ENCODE results near the gene TVP23A.

Gene TVP23A

DNA sequence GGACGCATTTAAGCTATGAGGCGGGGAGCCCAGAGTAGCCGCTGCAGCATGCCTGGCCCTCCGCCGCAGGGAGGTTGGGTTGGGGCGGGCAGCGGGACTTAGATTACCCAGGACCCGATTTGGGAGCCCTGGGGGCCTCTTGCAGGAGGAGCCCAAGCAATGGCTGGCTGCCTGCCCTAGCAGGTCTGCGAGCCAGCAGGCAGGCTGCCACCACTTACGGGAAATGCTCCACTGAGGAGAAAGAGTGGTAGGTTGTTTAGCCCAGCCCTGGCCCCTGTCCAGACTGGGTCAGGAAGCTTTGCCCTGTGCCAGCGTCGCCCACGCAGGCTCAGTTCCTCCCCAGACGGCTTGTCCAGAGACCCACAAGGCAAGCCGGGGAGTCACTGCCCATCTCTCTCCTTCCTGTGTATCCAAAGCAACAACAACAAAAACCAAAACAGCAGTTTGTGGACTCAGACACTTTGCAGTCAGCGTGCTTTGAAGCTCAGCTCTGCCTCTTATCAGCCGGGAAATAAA is 10.3 kb upstream of the TVP23A start:
- TF ChIP-seq, protein P1, sequence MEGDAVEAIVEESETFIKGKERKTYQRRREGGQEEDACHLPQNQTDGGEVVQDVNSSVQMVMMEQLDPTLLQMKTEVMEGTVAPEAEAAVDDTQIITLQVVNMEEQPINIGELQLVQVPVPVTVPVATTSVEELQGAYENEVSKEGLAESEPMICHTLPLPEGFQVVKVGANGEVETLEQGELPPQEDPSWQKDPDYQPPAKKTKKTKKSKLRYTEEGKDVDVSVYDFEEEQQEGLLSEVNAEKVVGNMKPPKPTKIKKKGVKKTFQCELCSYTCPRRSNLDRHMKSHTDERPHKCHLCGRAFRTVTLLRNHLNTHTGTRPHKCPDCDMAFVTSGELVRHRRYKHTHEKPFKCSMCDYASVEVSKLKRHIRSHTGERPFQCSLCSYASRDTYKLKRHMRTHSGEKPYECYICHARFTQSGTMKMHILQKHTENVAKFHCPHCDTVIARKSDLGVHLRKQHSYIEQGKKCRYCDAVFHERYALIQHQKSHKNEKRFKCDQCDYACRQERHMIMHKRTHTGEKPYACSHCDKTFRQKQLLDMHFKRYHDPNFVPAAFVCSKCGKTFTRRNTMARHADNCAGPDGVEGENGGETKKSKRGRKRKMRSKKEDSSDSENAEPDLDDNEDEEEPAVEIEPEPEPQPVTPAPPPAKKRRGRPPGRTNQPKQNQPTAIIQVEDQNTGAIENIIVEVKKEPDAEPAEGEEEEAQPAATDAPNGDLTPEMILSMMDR (IDR thresholded peaks at IDR 0.05; ENCODE audit: borderline replicate concordance, extremely low read depth, low read length, poor library complexity, severe bottlenecking), result no peak
- no peak for TF ChIP-seq EZH2 (IDR thresholded peaks at IDR 0.05; ENCODE audit: borderline replicate concordance, low read depth, low read length, severe bottlenecking)
- H3K4me3 ChIP-seq (ENCODE audit: low read depth in 1 of 2, low read length in 2 of 2), result no peak overlapping the region
- H3K9me3 ChIP-seq (ENCODE audit: insufficient read depth, low read length, severe bottlenecking), result no peaks in the 10 kb centered on the region
- no peak overlapping the region for H3K4me2 ChIP-seq (ENCODE audit: insufficient read depth, low read length)
- no peaks in the 10 kb centered on the region for H3K4me1 ChIP-seq (ENCODE audit: insufficient read depth, low read length)
- H3K79me2 ChIP-seq (ENCODE audit: insufficient read depth, low read length), result no peaks in the 10 kb centered on the region
- H4K20me1 ChIP-seq (ENCODE audit: insufficient read depth, low read length), result no peaks in the 10 kb centered on the region
- no peak for DNase-seq
- peaks cover 3% of the 10 kb centered on the region for H3K27me3 ChIP-seq (ENCODE audit: insufficient read depth, low read length, poor library complexity)
- ATAC-seq (ENCODE audit: insufficient read depth, low read depth), result no peak
- H3K9ac ChIP-seq (ENCODE audit: low read depth, low read length), result no peak overlapping the region
- H2AFZ ChIP-seq (ENCODE audit: low read depth, low read length), result no peak overlapping the region
- no peak overlapping the region for H3K27ac ChIP-seq (ENCODE audit: low read length)
- no peaks in the 10 kb centered on the region for H3K36me3 ChIP-seq (ENCODE audit: insufficient read depth, low read length)

DNA sequence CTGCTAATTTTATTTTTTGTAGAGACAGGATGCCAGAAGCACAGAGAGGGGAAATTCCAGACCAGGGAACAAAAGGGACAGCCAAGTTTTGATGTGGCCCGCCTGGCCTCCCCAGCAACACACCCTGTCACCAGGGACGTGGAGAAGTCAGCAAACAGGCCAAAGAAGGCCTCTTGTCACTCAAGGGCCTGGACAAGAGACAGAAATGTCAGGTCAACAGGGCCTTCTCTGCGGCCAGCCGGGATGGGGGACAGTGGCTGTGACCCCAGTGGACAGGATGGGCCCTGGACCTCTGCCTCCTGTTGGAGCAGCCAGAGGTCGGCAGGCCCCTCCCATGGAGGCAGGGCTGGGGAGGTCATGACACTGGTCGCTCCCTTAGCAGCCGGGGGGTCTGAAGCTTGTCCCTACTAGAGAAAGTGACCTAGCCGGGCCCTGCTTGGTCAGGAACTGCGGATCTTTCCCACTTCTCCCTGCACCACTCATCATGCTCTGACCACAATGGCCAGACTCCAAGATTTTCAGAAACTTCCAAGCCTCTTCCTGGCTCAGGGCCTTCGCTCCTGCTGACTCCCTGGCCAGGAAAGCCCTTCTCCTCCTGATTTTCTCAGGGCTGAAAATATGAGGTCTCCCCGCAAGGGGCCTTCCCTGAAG is 9.2 kb upstream of the TVP23A start:
- H3K79me2 ChIP-seq (ENCODE audit: insufficient read depth, low read length), result no peaks in the 10 kb centered on the region
- ATAC-seq (ENCODE audit: insufficient read depth, low read depth) (no peak), DNase-seq (no peak)
- TF ChIP-seq, protein P1 (IDR thresholded peaks at IDR 0.05; ENCODE audit: borderline replicate concordance, extremely low read depth, low read length, poor library complexity, severe bottlenecking), result no peak
- no peak for TF ChIP-seq EZH2 (IDR thresholded peaks at IDR 0.05; ENCODE audit: borderline replicate concordance, low read depth, low read length, severe bottlenecking)
- H3K4me3 ChIP-seq (ENCODE audit: low read depth in 1 of 2, low read length in 2 of 2), result no peak overlapping the region
- no peaks in the 10 kb centered on the region for H3K9me3 ChIP-seq (ENCODE audit: insufficient read depth, low read length, severe bottlenecking)
- H3K27me3 ChIP-seq (ENCODE audit: insufficient read depth, low read length, poor library complexity), result peaks cover 3% of the 10 kb centered on the region
- no peak overlapping the region for H3K9ac ChIP-seq (ENCODE audit: low read depth, low read length)
- no peaks in the 10 kb centered on the region for H4K20me1 ChIP-seq (ENCODE audit: insufficient read depth, low read length)
- no peak overlapping the region for H3K4me2 ChIP-seq (ENCODE audit: insufficient read depth, low read length)
- no peaks in the 10 kb centered on the region for H3K36me3 ChIP-seq (ENCODE audit: insufficient read depth, low read length)
- H2AFZ ChIP-seq (ENCODE audit: low read depth, low read length), result no peak overlapping the region
- no peak overlapping the region for H3K27ac ChIP-seq (ENCODE audit: low read length)
- H3K4me1 ChIP-seq (ENCODE audit: insufficient read depth, low read length), result no peaks in the 10 kb centered on the region

GRCh38 chr16:10824111-10824893 is 5.7 kb upstream of the TVP23A start:
- no peak overlapping the region for H3K27ac ChIP-seq (ENCODE audit: low read length)
- H3K27me3 ChIP-seq (ENCODE audit: insufficient read depth, low read length, poor library complexity), result no peaks in the 10 kb centered on the region
- no peaks in the 10 kb centered on the region for H3K9me3 ChIP-seq (ENCODE audit: insufficient read depth, low read length, severe bottlenecking)
- H3K36me3 ChIP-seq (ENCODE audit: insufficient read depth, low read length), result no peaks in the 10 kb centered on the region
- H3K79me2 ChIP-seq (ENCODE audit: insufficient read depth, low read length), result no peaks in the 10 kb centered on the region
- TF ChIP-seq, protein P1 (IDR thresholded peaks at IDR 0.05; ENCODE audit: borderline replicate concordance, extremely low read depth, low read length, poor library complexity, severe bottlenecking), result no peak
- no peak for TF ChIP-seq EZH2 (IDR thresholded peaks at IDR 0.05; ENCODE audit: borderline replicate concordance, low read depth, low read length, severe bottlenecking)
- no peaks in the 10 kb centered on the region for H4K20me1 ChIP-seq (ENCODE audit: insufficient read depth, low read length)
- ATAC-seq (ENCODE audit: insufficient read depth, low read depth) (no peak), DNase-seq (no peak)
- no peaks in the 10 kb centered on the region for H3K4me1 ChIP-seq (ENCODE audit: insufficient read depth, low read length)
- no peak overlapping the region for H3K4me2 ChIP-seq (ENCODE audit: insufficient read depth, low read length)
- H3K9ac ChIP-seq (ENCODE audit: low read depth, low read length), result no peak overlapping the region
- H3K4me3 ChIP-seq (ENCODE audit: low read depth in 1 of 2, low read length in 2 of 2), result no peak overlapping the region
- no peak overlapping the region for H2AFZ ChIP-seq (ENCODE audit: low read depth, low read length)

All from DND-41 (cell line).